RKO (cell line): ENCODE data around the gene UBE2O.

ENCODE experiments used
- DNase-seq: peaks from one replicate; pipeline ENCODE4 v3.0.0-alpha.2; 2016; ENCODE audit warnings: low spot score

Gene UBE2O

GRCh38 chr17:76467366-76467765, 14.4 kb upstream of the UBE2O start, which contains the start of gene AANAT:
Gene AANAT (plus strand): TSS chr17:76467603. CDS start chr17:76468747, 1,144 bp downstream.
- no peak for DNase-seq

GRCh38 chr17:76466775-76467130, 13.8 kb upstream of the UBE2O start:
- DNase-seq, result no peak

- no peak for DNase-seq
These were observed 9.8 kb upstream of the UBE2O start for GRCh38 chr17:76462556-76463290.

DNA sequence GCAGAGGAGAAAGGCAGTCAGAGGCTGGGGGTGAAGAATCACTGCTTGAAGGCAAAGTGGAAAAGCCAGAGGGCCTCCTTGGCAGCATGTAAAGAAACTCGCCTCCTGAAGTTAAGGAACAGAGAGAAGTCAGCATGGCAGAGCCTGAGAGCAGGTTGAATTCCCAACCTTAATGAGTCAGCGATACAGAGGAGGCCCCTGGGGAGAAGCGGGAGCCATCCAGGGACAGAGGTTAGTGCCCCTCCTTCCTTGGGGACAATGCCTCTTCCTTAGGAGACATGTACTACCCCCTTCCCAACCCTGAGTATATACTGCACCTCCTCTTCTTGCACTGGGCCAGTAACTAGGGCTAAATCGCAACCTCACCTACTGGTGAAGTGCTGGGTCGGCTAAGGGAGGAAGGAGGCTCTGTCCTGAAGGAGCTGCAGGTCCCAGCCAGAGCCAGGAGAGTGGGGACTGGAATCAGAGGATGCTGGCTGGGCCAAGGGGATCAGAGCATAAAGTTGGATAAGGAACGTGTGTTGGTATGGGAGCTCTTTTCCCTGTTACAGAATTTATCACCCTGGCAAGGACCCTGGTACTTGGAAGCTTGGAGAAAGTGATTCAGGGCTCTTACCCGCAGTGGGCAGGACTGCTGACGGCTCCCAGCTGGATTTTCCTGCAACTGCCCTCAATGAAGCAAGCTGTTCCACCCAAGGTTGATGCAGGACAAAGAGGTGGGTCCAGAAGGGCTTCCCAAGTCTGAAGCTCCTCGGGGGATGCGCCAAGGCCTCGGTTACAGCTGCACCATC, 9.0 kb upstream of the UBE2O start:
- DNase-seq, result no peak

GRCh38 chr17:76459674-76460073, 6.7 kb upstream of the UBE2O start:
- DNase-seq, result no peak

- peak; percentile 64 for DNase-seq
These were observed 5.9 kb upstream of the UBE2O start for GRCh38 chr17:76458580-76459490.

DNA sequence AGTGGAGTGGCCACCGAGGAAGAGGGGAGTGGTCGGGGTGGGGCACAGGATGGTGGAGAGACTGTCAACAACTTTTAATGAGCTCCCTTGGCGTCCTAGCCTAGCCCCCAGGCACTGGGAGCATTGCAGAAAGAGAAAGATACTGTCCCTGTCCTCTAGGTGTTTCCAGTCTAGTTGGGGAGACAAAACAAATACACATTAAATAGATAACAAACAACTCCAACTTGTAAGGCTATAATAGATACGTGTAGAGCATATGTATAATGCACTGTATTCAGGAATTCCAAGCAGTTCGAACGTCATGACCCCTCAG, 435 bp upstream of the UBE2O start:
- no peak for DNase-seq

DNA sequence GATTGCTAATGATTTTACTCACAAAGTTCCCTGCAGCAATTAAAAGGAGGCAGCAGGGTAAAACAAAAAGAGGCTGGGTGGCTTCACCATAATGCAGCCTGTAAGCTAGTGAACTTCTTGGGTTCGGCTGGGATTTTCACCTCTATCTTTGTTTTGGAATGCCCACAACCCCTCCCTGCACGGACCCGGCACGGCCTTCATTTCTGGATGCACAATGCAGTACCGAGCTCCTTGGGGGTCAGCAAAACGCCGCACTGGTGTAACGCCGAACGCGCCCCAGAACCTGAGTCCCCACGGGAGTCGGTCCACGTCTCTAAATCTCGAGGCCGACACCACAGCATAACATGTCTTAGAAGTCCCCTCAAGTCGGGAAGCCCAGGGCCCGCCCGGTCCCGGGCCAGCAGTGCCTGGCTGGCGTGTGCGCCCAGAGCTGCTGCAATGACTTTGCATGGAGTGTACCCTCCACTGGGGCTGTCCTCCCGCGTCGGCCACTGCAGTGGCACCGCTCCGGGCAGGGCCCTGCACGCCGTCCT, 759 bp downstream of the UBE2O start:
- no peak for DNase-seq

GRCh38 chr17:76451506-76451905, 1.4 kb downstream of the UBE2O start:
- DNase-seq, result no peak

- no peak for DNase-seq
These were observed 3.8 kb downstream of the UBE2O start for GRCh38 chr17:76449126-76449525.

DNA sequence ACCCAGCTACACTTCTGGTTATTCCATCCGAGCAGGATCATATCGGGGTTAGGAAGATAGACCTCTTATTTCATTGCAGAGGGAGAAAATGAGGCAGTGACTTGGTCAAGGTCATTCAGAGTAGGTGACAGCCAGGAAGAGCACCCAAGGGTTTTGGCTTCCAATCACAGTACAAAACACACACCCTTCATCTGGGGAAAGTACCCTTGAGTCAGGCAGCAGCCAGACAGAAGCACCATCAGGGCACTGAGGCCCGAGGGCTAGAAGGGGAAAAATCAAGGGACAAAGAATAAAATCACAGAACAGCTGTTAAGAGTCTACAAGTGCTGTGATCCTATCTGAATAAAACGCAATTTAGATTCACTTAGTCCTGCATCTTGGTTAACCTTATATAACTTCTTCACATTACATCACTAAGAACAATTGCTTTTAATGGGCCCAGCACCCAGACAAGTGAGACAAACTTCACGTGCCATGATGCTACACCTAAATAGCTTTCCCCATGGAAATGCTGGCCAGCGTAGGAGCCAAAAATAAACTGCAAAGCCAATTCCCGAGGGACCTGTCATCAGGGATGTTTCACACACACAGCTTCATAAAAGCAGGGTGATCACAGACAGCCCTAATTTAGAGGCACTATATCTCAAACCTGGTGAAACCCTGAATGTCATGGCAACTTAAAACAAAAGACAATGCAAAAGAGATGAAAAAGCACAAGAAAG, 4.9 kb downstream of the UBE2O start:
- DNase-seq, result no peak

DNA sequence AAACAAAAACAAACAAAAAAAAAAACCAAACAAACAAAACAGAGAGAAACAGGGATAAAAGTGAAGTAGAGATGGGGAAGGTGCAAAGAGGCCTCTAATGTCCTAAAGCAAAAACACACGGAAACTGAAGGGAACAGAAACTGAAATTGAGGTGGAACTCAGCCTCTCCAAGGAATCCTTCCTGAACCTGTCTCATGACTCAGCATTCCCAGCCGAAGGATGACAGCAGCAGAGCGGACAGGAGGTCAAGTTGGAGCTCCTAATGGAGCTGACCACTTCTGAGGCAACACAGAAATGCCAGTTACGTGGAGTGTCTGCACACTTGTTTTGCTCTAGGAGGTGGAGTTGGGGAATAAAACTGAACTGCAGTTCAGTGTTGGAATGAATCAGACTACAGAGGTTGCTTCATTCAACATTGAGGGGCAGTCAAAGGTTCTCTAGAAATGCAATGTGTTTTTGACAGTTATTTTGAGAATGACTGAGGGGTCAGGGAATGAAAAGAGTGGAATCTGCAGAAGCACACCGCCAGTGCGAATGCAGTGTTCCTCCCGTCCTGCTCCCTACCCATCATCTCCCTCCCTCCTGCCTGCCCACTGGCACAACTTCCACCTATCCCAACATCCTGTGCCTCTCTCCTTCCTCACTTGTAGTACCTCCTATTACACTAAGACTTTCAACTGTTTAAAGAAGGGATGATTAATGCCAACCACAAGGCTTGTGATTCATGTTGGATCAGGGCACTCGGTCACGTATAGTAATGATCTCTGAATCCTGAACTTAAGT, 6.3 kb downstream of the UBE2O start:
- DNase-seq, result peak; percentile 80

DNA sequence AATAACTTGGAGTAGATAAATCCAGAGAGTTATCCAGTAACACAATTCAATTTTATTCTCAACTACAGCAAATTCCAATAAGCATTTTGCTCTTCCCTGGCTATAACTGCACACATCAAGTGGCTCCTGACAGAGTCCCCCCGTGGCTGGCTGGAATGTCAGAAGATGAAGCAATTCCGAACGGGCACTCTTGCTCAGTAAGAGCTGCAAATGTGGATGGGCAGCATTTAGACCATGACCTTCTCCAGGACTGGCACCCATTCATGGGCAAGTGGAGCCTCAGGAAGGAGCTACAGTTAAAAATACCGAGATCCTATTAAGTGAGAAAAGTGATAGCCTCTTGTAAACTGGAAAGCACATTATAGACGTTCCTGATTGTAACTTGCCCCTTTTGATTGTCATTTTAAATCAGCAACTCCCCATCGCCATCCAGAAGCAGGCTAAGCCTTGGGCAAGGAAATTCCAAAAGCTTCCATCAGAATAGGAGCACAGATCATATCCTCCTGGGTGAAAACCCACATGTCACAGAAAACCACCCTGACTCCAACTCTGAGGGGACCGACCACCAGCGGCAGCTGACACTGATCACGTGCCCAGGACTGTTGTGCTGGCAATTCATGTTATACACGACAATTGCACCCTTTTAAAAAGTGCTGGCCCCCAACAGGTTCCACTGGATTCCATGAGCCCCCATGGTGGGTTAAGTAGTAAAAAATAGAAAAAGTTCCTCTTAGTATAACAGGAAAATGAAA, 7.1 kb downstream of the UBE2O start:
- DNase-seq, result no peak

DNA sequence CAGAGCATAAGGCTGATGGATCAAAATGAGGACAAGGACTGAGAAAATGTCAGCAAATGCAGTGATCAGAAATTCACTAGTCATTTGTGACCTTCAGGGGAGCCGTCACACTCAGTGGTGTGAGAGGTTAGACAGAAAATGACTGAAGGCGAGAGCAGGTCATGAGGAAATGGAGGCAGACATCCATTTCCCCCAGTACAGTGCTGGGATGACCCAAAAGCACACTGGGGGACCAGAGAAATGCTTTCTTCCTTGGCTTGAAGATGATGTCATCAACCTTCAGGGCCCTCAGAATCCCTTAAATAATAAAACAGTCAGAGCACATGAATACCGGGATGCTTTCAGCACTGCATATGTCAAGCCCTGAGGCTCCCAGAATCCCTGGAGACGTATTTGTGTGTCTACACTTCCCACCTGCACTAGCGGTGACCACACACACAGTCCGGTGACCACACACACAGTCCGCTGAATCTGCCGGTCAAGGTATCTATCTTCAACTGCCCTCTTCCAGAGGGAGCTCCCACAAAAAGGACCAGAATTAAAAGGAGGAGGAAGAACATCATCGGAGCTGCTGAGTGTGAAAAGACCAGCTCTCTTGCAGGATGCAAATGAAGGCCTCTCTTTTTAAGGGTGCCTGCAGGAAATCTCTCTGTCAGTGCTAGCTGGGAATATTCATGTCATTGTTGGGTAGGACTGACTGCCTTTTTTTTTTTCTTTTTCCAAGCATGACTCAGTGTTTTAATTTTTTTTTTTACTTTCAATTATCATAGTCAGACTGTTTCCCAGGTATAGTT, 8.2 kb downstream of the UBE2O start:
- no peak for DNase-seq

DNA sequence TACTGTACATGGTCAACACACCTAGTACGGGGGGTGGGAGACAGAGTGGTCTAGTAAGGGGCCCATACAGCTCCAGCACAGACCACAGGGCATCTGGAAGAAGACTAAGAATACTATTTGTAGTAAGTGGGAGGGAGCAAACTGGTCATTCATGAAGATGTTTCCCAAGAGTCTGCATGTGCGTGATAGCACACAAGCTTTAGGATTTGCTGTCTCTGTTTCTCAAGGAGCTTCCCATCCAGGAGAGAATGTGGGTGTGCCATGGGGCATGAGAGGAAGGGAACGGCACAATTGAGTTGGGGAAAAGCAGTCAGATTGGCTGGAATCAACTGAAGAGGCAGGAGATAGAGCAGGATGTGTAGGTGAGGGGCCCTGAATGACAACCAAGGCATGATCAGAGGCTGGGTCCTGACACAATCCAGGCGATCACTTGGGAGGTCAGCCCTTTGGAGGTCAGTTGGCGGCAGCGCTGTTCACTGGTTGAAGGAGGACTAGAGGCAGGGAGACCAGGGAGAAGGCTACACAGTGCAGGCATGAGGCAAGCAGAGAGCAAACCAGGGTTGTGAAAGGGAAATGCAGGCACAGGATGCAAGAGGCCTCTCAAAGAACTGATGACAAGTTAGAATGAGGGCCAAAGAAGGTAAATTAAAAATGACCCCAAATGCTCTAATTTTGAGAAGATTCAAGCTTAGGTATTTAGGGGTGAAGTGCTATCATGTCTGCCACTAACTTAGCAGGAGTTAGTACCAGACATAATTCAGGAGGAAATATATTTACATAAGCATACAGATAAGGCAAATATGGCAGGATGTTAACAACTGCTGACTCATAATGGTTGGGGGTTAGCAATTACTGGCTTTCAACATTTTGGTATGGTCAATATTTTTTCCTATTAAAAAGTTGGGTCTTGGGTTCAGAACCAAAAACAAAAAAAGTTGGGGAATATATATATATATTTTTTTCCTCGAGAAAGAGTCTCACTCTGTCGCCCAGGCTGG, 10.3 kb downstream of the UBE2O start:
- DNase-seq, result no peak

DNA sequence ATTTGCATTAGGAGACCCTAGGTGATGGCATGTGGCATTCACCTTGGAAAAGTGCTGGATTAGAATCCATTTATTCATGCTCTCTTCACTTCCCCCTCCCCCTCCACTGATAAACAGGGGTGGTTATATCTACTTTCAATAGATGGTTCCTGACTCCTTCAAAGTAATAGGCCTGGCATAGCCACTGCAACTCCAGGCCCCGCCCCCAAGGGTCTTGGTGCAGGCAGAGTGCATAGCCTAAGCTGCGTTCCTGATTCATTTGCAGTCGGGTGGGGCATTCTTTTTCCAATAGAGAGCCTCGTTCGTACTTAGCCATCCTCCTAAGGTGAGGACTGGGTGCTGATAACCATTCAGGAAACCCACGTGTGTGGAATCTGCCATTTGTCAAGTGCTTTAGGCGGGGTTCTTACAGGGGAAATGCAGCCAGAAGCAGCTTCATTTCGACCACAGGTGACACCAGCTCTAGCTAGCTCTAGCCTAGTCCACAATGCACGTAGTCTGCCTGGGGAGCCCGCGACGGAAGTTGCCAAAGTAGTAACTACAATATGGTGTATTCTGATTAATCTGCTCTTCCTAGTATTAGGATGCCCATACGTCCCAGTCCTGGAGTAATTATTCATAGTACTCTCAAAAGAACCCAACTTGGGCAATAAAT, 11.1 kb downstream of the UBE2O start:
- no peak for DNase-seq

DNA sequence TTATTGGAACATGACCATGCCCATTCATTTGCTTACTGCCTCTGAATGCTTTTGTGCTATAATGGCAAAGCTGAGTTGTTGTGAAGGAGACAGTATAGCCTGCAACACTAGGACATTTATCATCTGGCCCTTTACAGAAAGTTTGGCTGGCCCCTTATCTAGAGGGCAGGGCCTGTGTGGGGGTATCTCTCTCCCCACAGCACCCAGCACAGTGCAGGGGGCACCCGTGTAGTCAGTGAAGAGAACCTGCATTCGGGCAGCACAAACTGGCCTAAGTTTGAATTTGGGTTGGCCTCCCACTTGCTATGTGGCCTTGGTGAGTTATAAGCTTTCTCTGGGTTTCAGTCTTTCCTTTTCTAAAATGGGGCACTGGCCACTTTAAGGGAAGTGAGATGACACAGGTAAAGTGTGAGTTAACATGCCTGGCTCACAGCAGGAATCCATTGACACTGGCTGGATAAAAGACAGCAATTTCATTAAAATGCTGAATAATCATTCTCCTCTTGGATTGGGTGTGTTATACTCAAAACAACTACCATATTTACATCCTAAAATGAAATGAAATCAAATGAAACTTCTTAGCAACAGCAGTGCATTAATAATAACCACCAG, 12.1 kb downstream of the UBE2O start:
- DNase-seq, result no peak
